ENCODE data around the gene CA9.

CA9 gene

DNA sequence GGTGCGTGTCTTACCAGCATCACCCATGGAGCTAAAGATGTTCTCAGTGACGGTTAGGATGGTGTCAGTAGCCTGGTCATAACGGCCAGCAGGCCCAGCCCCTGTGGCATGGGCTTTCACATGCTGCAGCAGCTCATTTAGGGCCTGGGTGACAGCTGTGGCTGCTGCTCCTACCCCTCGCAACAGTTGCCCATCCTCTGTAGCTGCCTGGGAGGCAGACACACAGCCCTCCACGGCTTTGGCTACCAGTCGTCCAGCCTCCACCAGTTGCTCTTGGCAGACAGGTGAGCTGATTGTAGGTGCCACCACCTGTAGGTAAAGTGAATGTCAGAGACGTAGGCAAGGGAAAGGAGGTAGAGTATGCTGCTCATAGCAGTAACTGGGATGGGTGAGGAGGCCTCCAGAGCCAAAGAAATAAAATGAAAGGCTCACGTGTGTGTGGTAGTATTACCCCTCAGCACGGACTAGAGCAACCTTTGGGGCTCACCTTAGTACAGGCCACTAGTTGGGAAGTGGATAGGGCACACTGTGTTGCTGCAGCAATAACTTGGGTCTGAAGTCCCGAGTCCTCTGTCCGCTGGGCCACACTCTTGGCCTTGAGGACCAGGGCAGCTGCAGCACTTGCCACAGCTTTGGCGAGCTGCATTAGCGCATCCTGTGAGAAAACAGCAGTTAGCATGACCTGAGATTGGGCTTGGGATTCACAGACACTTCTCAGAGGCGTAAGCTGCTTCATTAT is 43.6 kb downstream of the CA9 start:
- DNase-seq: no peak

- DNase-seq: no peak
These were observed 45.2 kb downstream of the CA9 start for GRCh38 chr9:35718721-35719511.

GRCh38 chr9:35719546-35719945 is 45.8 kb downstream of the CA9 start:
- no peak for DNase-seq

GRCh38 chr9:35723426-35723825 is 49.7 kb downstream of the CA9 start:
- DNase-seq: no peak

DNA sequence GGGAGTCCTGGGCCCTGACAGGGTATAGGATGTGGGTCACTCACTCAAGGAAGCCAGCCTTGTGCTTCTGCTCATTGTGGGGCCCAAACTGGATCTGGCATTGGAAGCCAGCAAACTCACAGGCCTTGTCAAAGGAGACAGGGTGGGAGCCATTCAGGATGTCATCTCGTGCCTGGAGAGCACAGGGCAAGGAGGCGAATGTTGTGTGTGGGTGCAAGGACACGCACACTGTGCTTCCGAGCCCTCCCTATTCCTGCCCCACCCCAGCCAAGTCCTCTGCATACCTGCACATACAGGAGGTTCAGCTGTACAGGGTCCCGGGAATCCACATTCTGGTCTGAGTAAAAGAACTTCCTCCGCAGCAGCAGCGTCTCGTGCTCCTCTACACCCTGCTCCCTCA is 50.2 kb downstream of the CA9 start:
- DNase-seq: no peak

- no peak for DNase-seq
These were observed 51.6 kb downstream of the CA9 start for GRCh38 chr9:35725362-35725761.

DNA sequence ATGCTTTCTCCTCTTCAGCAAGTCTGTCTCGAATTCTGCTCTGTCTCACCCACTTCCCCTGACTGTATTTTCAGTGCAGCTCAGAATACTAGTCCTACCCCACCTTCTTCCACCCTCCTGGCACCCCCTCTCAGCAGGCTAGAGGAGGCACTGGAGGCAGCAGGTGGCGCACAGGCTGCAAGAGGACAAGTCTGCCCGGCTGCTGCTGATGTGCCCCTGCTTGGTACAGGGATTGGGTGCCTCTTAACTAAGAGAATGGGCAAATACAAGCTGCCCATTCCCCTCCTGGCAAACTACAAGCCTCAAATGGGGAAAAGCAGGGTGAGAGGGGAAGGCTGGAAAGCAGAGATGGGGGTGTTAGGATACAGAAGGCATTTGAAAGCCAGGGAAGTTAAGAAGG is 53.2 kb downstream of the CA9 start:
- no peak for DNase-seq

- no peak for DNase-seq
These were observed 53.9 kb downstream of the CA9 start for GRCh38 chr9:35727676-35728040.

DNA sequence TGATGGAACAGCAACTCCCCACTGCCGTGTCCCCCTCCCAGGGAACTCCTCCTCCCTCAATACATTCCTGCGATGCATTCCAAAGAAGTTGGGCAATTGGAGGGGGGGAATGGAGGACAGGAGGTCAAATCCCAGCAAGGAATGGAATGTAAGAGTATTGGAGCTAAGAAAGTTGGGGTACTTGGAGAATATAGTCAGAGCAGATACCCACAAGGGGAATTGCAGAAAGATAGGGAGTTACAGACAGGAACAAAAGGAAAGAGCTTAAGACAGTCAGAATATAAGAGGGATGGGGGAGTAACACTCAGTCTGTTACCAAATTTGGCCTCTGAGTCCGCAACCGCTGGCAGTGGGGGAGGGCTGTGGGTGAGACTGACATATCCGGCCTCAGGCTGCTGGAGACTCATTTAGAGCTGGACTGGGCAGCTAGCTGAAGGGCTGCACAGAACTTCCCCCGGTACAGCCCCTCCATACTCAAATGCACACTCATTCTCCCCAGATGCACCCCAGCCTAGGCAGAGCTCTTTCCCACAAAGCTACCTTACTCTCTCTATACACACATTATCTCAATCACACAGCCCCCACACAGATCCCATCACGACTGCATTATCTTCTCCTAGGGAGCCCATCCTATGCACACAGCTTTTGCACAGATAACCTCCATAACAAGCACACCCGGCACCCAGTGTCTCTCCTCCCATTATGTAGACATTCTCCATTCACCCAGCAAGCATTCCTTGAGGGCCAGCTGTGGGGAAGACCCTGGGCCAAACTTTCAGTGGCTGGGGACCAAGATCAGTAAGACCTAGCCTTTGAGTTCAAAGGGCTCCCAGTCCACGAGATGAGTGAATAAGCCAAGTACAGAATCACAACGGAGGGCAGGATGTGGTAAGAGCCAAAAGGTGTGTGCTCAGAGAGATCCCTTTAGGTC is 54.6 kb downstream of the CA9 start:
- DNase-seq: no peak

DNA sequence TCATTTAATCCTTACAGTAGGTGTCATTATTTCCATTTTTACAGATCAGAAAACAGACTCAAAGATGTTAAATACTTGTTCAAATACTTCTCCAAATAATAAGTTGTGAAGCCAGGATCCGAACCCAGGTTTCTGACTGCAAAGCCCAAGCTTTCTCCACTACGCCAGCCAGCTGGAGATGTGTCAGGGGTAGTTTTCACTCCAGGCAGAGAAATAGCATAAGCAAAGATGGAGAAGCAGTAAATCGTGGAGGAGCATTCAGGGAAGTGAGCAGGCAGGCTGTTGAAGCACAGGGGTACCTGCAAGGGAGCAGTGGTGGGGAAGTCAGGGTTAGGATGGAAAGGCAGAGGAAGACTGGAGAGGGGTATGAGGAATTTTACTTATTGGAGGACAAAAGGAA is 55.4 kb downstream of the CA9 start:
- no peak for DNase-seq

DNA sequence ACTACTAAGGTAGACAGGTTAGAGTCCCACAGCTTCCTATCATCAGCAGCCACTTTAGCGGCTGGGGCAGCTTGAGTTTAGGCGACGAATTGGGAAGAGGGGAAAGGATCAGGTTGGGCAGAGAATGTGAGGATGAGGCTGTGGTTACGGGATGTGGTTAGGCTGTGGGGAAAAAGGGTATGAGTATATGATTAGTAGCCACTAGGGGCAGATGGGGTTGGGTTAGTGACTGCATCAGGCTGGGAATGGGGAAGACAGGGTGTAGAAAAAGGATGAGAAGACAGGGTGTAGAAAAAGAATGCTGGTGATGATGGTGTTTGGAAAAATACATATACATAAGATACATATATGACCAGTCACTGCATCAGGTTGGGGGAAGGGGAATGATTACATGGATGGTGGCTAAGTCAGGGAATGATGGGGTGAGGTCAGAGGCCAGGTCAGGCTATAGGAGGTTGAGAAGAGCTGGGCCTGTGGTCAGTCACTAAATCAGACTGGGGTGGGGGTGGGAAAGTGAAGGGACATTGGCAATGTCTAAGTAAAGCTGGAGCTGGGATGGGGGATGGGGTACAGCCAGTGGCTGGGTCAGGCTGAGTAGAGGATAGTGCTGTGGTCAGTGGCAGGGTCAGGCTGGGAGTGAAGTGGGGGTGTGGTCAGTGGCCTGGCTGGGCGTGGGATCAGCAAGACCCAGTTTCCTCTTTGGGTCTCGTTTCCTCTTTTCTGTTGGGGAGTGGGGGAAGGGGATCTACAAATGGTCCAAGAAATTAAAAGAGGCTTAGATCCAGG is 56.2 kb downstream of the CA9 start:
- peak in 1 of 2 experiments; percentile 44 for DNase-seq

DNA sequence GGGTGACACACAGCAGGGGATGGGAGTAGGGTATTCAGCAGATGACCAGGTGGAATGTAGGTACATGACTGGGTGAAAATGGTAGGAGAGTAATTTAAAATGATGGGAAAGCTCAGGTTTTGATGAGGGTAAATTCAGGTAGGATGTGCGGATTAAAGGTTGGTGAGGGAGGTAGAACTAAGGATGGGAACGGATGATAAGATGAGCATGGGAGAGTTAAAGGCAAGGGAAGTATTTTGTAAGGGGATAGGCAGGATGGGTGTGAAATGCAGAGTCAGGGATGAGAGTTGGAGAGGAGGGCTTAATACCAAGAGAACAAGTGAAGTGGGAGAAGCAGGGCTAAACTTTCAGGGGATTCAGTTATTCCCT is 56.7 kb downstream of the CA9 start:
- no peak for DNase-seq

Data from NCI-H524 (cell line).